HEK293 (cell line): ENCODE measurements around the gene BBIP1.

Source experiments
- KLF8 ChIP-seq: fragments of 450-650 bp; formaldehyde crosslinking; IDR thresholded peaks from 2 replicates; pipeline ENCODE4 v1.5.1; 2016; ENCODE audit warnings: missing biosample characterization, missing genetic modification characterization
- KLF9 ChIP-seq: fragments of 450-650 bp; formaldehyde crosslinking; IDR thresholded peaks from 2 replicates; pipeline ENCODE4 v1.5.1; 2016; ENCODE audit warnings: missing biosample characterization, missing genetic modification characterization, low read depth
- MEIS1 ChIP-seq: sonication (generic); formaldehyde crosslinking; IDR thresholded peaks from 2 replicates; pipeline ENCODE4 v1.8.1; 2022; ENCODE audit warnings: missing genetic modification reagents, mild to moderate bottlenecking, borderline replicate concordance
- ZBTB7A ChIP-seq: fragments of 450-650 bp; formaldehyde crosslinking; IDR thresholded peaks from 2 replicates; pipeline ENCODE4 v1.5.1; 2016; ENCODE audit warnings: low read depth, missing biosample characterization, missing genetic modification characterization
- ZNF211 ChIP-seq: fragments of 450-650 bp; formaldehyde crosslinking; IDR thresholded peaks from 2 replicates; pipeline ENCODE4 v1.5.1; 2016; ENCODE audit warnings: low read depth, missing biosample characterization, missing genetic modification characterization
- ZNF24 ChIP-seq: fragments of 450-650 bp; formaldehyde crosslinking; IDR thresholded peaks from 2 replicates; pipeline ENCODE4 v1.5.1; 2016; ENCODE audit warnings: missing biosample characterization, missing genetic modification characterization
- ZNF274 ChIP-seq, 2 experiments: fragments of 200-500 bp in 1 of 2; fragments of 450-650 bp in 1 of 2; sonication (Bioruptor generic) in 1 of 2; formaldehyde crosslinking in 1 of 2; IDR thresholded peaks; 2 replicates each; pipeline versions ENCODE4 v1.5.1 to v1.6.1; 2014 to 2016; ENCODE audit warnings: borderline replicate concordance in 1 of 2, inconsistent platforms in 1 of 2, low read length in 1 of 2, missing biosample characterization in 1 of 2, missing genetic modification characterization in 1 of 2
- ZNF354C ChIP-seq: fragments of 450-650 bp; formaldehyde crosslinking; IDR thresholded peaks from 2 replicates; pipeline ENCODE4 v1.5.1; 2016; ENCODE audit warnings: missing biosample characterization, missing genetic modification characterization, low read depth, borderline replicate concordance
- ZNF510 ChIP-seq: fragments of 450-650 bp; formaldehyde crosslinking; IDR thresholded peaks from 2 replicates; pipeline ENCODE4 v1.5.1; 2018; ENCODE audit warnings: mild to moderate bottlenecking, missing genetic modification characterization, missing biosample characterization; ENCODE audit not compliant: insufficient replicate concordance
- TF ChIP-seq, protein P1 (sequence below): fragments of 450-650 bp; formaldehyde crosslinking; IDR thresholded peaks from 2 replicates; pipeline ENCODE4 v1.5.1; 2016; ENCODE audit warnings: missing biosample characterization, missing genetic modification characterization
- TF ChIP-seq, protein P2 (sequence below): fragments of 450-650 bp; formaldehyde crosslinking; IDR thresholded peaks from 2 replicates; pipeline ENCODE4 v1.5.1; 2016; ENCODE audit warnings: missing biosample characterization, missing genetic modification characterization

DNA sequence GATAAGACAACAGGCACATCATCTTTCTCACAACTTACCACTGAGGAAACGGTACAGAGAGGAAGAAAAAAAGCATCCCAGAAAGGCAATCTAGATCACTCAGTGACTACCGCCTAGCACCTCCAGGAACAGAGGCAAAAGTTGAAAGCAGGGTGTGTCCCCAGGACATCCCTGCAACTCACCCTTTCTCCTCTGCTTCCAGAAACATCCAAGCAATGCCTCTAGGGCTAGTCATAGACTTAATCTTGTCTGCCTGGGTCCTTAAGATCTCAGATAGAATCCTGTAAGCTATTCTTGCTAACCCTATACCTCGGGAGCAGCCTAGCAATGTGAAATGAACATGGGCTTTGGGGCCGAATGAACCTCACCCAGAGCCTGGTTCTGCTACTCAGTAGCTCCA is 66.0 kb downstream of the BBIP1 start:
- TF ChIP-seq ZNF274 (IDR thresholded peaks at IDR 0.05; ENCODE audit: low read length) (no peak), ZNF274 (tag by site-specific recombination; IDR thresholded peaks at IDR 0.05; ENCODE audit: borderline replicate concordance) (no peak), ZNF354C (tag by site-specific recombination) (no peak), ZNF211 (tag by site-specific recombination) (no peak), ZNF24 (no peak), KLF9 (tag by site-specific recombination) (no peak), MEIS1 (CRISPR knock-in tag) (no peak), ZBTB7A (tag by site-specific recombination) (no peak), KLF8 (tag by site-specific recombination) (no peak), ZNF510 (no peak)
- TF ChIP-seq, protein P1, sequence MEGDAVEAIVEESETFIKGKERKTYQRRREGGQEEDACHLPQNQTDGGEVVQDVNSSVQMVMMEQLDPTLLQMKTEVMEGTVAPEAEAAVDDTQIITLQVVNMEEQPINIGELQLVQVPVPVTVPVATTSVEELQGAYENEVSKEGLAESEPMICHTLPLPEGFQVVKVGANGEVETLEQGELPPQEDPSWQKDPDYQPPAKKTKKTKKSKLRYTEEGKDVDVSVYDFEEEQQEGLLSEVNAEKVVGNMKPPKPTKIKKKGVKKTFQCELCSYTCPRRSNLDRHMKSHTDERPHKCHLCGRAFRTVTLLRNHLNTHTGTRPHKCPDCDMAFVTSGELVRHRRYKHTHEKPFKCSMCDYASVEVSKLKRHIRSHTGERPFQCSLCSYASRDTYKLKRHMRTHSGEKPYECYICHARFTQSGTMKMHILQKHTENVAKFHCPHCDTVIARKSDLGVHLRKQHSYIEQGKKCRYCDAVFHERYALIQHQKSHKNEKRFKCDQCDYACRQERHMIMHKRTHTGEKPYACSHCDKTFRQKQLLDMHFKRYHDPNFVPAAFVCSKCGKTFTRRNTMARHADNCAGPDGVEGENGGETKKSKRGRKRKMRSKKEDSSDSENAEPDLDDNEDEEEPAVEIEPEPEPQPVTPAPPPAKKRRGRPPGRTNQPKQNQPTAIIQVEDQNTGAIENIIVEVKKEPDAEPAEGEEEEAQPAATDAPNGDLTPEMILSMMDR (tag by site-specific recombination): no peak
- TF ChIP-seq, protein P2, sequence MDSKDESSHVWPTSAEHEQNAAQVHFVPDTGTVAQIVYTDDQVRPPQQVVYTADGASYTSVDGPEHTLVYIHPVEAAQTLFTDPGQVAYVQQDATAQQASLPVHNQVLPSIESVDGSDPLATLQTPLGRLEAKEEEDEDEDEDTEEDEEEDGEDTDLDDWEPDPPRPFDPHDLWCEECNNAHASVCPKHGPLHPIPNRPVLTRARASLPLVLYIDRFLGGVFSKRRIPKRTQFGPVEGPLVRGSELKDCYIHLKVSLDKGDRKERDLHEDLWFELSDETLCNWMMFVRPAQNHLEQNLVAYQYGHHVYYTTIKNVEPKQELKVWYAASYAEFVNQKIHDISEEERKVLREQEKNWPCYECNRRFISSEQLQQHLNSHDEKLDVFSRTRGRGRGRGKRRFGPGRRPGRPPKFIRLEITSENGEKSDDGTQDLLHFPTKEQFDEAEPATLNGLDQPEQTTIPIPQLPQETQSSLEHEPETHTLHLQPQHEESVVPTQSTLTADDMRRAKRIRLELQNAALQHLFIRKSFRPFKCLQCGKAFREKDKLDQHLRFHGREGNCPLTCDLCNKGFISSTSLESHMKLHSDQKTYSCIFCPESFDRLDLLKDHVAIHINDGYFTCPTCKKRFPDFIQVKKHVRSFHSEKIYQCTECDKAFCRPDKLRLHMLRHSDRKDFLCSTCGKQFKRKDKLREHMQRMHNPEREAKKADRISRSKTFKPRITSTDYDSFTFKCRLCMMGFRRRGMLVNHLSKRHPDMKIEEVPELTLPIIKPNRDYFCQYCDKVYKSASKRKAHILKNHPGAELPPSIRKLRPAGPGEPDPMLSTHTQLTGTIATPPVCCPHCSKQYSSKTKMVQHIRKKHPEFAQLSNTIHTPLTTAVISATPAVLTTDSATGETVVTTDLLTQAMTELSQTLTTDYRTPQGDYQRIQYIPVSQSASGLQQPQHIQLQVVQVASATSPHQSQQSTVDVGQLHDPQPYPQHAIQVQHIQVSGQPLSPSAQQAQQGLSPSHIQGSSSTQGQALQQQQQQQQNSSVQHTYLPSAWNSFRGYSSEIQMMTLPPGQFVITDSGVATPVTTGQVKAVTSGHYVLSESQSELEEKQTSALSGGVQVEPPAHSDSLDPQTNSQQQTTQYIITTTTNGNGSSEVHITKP (tag by site-specific recombination): no peak
